Breast epithelium (tissue), 3 donors: ENCODE data around the gene METTL1.

Experiments
- POLR2A ChIP-seq: fragments of 450-650 bp; IDR thresholded peaks from one replicate; pipeline ENCODE4 v1.6.1; 2016; ENCODE audit warnings: antibody characterized with exemption, mild to moderate bottlenecking, moderate library complexity
- POLR2AphosphoS5 ChIP-seq, 3 donors: sonication (generic); formaldehyde crosslinking; IDR thresholded peaks; one replicate each; pipeline ENCODE4 v1.6.1; 2017; ENCODE audit warnings: antibody characterized with exemption in 3 of 3
- TF ChIP-seq, protein P1 (sequence below), 3 donors: fragments of 450-650 bp; IDR thresholded peaks; one replicate each; pipeline ENCODE4 v1.5.1; 2016 to 2017; ENCODE audit warnings: antibody characterized with exemption in 3 of 3, mild to moderate bottlenecking in 3 of 3, moderate library complexity in 3 of 3

DNA sequence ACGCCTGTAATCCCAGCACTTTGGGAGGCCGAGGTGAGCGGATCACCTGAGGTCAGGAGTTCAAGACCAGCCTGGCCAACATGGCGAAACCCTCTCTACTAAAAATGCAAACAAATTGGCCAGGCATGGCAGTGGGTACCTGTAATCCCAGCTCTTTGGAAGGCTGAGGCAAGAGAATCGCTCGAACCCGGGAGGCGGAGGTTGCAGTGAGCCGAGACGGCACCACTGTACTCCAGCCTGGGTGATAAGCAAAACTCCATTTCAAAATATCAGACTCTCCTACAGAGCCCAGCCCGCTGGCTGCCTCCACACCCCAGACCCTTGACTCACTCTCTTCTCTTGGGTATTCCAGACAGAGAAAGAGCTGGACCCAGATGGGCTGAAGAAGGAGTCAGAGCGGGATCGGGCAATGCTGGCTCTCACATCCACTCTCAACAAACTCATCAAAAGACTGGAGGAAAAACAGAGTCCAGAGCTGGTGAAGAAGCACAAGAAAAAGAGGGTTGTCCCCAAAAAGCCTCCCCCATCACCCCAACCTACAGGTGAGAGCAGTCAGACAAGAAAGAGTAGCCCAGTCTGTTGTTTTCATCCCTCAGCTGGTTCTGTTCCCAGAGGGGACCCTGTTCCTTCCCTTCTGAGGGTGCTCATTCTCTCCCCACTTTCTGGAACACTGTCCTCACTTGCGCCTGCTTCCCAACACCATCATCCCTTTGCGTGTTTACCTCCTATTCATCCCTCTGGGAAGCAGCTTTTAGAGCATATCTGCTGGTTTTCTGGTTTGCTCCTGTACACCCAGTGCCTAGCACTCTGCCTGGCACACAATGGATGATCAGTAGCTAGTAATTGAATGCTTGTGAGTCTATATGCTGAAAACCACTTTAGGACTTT lies 53.0 kb downstream of the METTL1 start:
- no peak for TF ChIP-seq POLR2AphosphoS5 (IDR thresholded peaks at IDR 0.05)
- TF ChIP-seq, protein P1, sequence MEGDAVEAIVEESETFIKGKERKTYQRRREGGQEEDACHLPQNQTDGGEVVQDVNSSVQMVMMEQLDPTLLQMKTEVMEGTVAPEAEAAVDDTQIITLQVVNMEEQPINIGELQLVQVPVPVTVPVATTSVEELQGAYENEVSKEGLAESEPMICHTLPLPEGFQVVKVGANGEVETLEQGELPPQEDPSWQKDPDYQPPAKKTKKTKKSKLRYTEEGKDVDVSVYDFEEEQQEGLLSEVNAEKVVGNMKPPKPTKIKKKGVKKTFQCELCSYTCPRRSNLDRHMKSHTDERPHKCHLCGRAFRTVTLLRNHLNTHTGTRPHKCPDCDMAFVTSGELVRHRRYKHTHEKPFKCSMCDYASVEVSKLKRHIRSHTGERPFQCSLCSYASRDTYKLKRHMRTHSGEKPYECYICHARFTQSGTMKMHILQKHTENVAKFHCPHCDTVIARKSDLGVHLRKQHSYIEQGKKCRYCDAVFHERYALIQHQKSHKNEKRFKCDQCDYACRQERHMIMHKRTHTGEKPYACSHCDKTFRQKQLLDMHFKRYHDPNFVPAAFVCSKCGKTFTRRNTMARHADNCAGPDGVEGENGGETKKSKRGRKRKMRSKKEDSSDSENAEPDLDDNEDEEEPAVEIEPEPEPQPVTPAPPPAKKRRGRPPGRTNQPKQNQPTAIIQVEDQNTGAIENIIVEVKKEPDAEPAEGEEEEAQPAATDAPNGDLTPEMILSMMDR (IDR thresholded peaks at IDR 0.05): no peak
- no peak for TF ChIP-seq POLR2A
